Measurements from ENCODE around the gene RYR2.

Gene RYR2

DNA sequence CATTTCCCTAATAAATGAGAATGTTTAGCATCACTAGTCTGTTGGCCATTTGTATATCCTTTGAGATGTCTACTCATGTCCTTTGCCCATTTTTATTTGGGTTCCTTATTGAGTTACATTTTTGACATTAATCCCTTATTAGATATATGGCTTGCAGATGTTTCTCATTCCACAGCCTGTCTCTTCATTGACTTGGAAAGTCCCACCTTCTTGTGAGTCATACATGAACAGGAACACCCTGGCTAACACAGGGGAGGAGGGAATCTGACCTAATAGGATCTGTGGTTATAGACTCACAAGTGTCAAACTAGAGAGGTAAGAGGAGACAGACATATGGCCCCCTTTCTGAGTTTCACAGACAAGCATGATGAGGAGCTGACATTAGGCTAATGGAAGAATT, 837.2 kb downstream of the RYR2 start:
- DNase-seq = no peak

All from T1000 (cell line).